ENCODE results near the gene RPRD1B. TPM values are rescaled to one million over a fixed set of nuclear protein-coding genes. Genes with fewer than 3 reads are reported as not detected.

RPRD1B gene
- polyA plus RNA-seq, 4 donors = 9.2 to 34.7 (median 13.6) TPM

- 90 to 93% (median 91%) methylated on average over 15 of the region's 15 CpGs for WGBS, 3 donors
- Histone ChIP-seq H3K4me1 (ENCODE audit: control insufficient read depth in 3 of 3, insufficient read depth in 2 of 3, low read depth in 1 of 3, low read length in 2 of 3) (peaks cover 0 to 17% (median 11%) of the 10 kb centered on the region in 3 donors), H3K4me3 (ENCODE audit: low read depth in 1 of 3, low read length in 3 of 3) (no peak overlapping the region), H3K36me3 (ENCODE audit: control insufficient read depth in 3 of 3, insufficient read depth in 2 of 3, low read depth in 1 of 3, low read length in 3 of 3) (peaks cover 0 to 68% (median 0%) of the 10 kb centered on the region in 3 donors), H3K9me3 (ENCODE audit: control insufficient read depth in 2 of 2, insufficient read depth in 1 of 2, low read depth in 1 of 2, low read length in 1 of 2) (no peaks in the 10 kb centered on the region), H3K27ac (ENCODE audit: low read depth in 1 of 3, low read length in 2 of 3) (no peak overlapping the region), H3K27me3 (ENCODE audit: control insufficient read depth in 3 of 3, insufficient read depth in 3 of 3, low read length in 3 of 3) (no peaks in the 10 kb centered on the region)
- DNase-seq (no peak), FAIRE-seq (no peak)
Measured at GRCh38 chr20:38129893-38130609, 96.5 kb downstream of the RPRD1B start.

- H3K9me3 ChIP-seq (ENCODE audit: control insufficient read depth in 2 of 2, insufficient read depth in 1 of 2, low read depth in 1 of 2, low read length in 1 of 2) = no peaks in the 10 kb centered on the region
- H3K27me3 ChIP-seq (ENCODE audit: control insufficient read depth in 3 of 3, insufficient read depth in 3 of 3, low read length in 3 of 3) = no peaks in the 10 kb centered on the region
- 91 to 93% (median 93%) methylated on average over 19 of the region's 19 CpGs for WGBS, 3 donors
- no peak overlapping the region for H3K27ac ChIP-seq (ENCODE audit: low read depth in 1 of 3, low read length in 2 of 3)
- DNase-seq = no peak
- FAIRE-seq = no peak
- H3K36me3 ChIP-seq (ENCODE audit: control insufficient read depth in 3 of 3, insufficient read depth in 2 of 3, low read depth in 1 of 3, low read length in 3 of 3) = peaks cover 0 to 76% (median 0%) of the 10 kb centered on the region in 3 donors
- H3K4me3 ChIP-seq (ENCODE audit: low read depth in 1 of 3, low read length in 3 of 3) = no peak overlapping the region
- peaks cover 0 to 10% (median 5%) of the 10 kb centered on the region in 3 donors for H3K4me1 ChIP-seq (ENCODE audit: control insufficient read depth in 3 of 3, insufficient read depth in 2 of 3, low read depth in 1 of 3, low read length in 2 of 3)
Measured at GRCh38 chr20:38130687-38131587, 97.4 kb downstream of the RPRD1B start.

DNA sequence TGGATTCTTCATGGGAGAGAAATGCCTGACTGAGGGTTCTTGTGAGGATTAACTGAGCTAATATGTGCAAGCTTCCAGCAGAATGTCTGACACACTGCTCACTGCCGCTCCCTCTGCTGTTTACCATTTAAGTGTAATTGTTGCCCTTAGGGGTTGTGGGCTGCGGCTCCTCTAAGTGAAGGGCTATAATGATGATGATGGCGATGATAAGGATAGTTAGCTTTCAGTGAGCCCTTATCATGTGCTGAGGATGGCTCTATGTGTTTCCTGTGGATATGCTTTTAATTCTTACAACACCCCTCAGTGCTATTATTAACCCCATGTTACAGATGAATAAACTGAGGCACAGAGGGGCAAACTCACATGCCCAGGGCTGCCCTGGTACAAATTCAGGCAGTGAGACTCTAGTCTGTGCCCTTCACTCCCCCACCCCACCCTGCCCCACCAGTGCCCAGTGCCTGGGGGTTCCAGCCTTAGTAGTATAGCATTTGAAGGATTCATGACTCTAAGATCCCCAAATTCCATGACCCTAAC lies 98.1 kb downstream of the RPRD1B start:
- no peaks in the 10 kb centered on the region for H3K27me3 ChIP-seq (ENCODE audit: control insufficient read depth in 3 of 3, insufficient read depth in 3 of 3, low read length in 3 of 3)
- no peak overlapping the region for H3K4me3 ChIP-seq (ENCODE audit: low read depth in 1 of 3, low read length in 3 of 3)
- no peaks in the 10 kb centered on the region for H3K9me3 ChIP-seq (ENCODE audit: control insufficient read depth in 2 of 2, insufficient read depth in 1 of 2, low read depth in 1 of 2, low read length in 1 of 2)
- DNase-seq (no peak), FAIRE-seq (no peak)
- WGBS, 3 donors = 87 to 89% (median 89%) methylated on average over 3 of the region's 3 CpGs
- peaks cover 0 to 80% (median 0%) of the 10 kb centered on the region in 3 donors for H3K36me3 ChIP-seq (ENCODE audit: control insufficient read depth in 3 of 3, insufficient read depth in 2 of 3, low read depth in 1 of 3, low read length in 3 of 3)
- H3K27ac ChIP-seq (ENCODE audit: low read depth in 1 of 3, low read length in 2 of 3) = no peak overlapping the region
- H3K4me1 ChIP-seq (ENCODE audit: control insufficient read depth in 3 of 3, insufficient read depth in 2 of 3, low read depth in 1 of 3, low read length in 2 of 3) = peaks cover 0 to 7% (median 5%) of the 10 kb centered on the region in 3 donors

DNA sequence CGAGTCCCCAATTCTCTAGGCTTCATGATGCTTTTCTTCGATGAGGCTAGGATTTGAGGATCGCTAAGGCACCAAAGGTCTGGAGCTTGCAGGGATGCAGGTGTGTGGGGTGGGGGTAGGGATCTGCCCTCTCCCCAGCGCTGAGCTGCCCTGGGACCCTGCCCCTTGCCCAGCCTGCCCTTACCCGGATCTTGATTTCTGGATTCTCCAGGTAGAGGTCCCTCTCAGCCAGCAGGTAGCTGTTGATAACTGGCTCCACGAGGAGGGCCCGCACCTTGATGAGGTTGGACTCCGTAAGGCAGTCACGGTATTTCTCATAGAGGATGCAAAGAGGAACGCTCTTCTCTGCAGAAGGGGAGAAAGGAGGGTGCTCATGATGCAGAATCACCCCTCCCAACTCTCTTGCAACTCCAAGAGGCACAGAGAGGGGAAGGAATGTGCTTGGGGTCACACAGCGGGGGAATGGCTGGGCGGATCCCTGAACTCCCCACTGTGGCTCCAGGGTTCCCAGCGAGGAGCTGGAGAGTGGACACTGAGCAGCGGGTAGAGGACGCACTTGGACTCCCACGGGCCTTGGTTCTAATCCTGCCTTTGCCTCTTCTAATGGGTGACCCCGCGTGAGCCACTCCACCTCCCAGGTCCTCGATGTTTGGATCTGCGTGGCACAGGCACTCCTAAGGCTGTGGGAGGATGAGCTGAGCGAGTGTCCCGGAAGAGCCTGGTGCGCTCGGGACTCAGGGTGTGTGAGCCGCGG lies 98.8 kb downstream of the RPRD1B start:
- Histone ChIP-seq H3K4me3 (ENCODE audit: low read depth in 1 of 3, low read length in 3 of 3) (no peak overlapping the region), H3K9me3 (ENCODE audit: control insufficient read depth in 2 of 2, insufficient read depth in 1 of 2, low read depth in 1 of 2, low read length in 1 of 2) (no peaks in the 10 kb centered on the region), H3K36me3 (ENCODE audit: control insufficient read depth in 3 of 3, insufficient read depth in 2 of 3, low read depth in 1 of 3, low read length in 3 of 3) (peaks cover 0 to 87% (median 0%) of the 10 kb centered on the region in 3 donors), H3K27ac (ENCODE audit: low read depth in 1 of 3, low read length in 2 of 3) (no peak overlapping the region), H3K4me1 (ENCODE audit: control insufficient read depth in 3 of 3, insufficient read depth in 2 of 3, low read depth in 1 of 3, low read length in 2 of 3) (peaks cover 0 to 5% (median under 1%) of the 10 kb centered on the region in 3 donors), H3K27me3 (ENCODE audit: control insufficient read depth in 3 of 3, insufficient read depth in 3 of 3, low read length in 3 of 3) (no peaks in the 10 kb centered on the region)
- 90 to 94% (median 91%) methylated on average over 26 of the region's 26 CpGs for WGBS, 3 donors
- DNase-seq (no peak), FAIRE-seq (no peak)

GRCh38 chr20:38132910-38133501 lies 99.5 kb downstream of the RPRD1B start:
- FAIRE-seq = no peak
- peaks cover 0 to 94% (median 3%) of the 10 kb centered on the region in 3 donors for H3K36me3 ChIP-seq (ENCODE audit: control insufficient read depth in 3 of 3, insufficient read depth in 2 of 3, low read depth in 1 of 3, low read length in 3 of 3)

DNA sequence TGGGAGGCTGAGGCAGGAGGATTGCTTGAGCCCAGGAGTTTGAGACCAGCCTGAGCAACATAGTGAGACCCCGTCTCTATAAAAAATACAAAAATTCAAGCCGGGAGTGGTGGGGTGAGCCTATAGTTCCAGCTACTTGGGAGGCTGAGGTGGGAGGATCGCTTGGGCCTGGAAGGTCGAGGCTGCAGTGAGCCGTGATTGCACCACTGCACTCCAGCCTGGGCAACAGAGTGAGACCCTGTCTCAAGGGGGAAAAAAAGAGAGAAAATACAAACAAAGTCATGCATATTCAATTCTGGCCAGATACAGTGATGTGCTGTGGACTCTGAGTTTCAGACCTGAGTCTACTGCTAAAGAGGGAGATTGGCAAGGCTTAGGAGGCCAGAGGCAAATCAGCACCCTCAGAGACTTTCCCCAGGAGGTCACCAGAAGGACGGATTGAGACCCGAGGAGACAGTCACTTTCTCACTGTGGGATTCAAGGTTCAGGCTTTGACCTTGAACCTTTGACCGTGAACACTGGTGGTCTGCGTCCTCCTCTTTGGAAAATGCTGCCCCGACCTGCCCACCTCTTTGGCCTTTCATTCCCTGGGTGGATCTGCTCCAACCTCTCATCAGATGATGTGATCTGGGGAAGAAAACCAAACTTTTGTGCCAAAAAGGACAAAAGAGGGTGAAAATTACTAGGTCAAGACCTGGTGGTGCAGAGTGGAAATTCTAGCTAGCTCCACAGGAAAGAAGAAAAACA lies 100.3 kb downstream of the RPRD1B start:
- Histone ChIP-seq H3K36me3 (ENCODE audit: control insufficient read depth in 3 of 3, insufficient read depth in 2 of 3, low read depth in 1 of 3, low read length in 3 of 3) (peaks cover 0 to 97% (median 4%) of the 10 kb centered on the region in 3 donors), H3K27me3 (ENCODE audit: control insufficient read depth in 3 of 3, insufficient read depth in 3 of 3, low read length in 3 of 3) (no peaks in the 10 kb centered on the region), H3K9me3 (ENCODE audit: control insufficient read depth in 2 of 2, insufficient read depth in 1 of 2, low read depth in 1 of 2, low read length in 1 of 2) (no peaks in the 10 kb centered on the region), H3K27ac (ENCODE audit: low read depth in 1 of 3, low read length in 2 of 3) (no peak overlapping the region), H3K4me3 (ENCODE audit: low read depth in 1 of 3, low read length in 3 of 3) (no peak overlapping the region), H3K4me1 (ENCODE audit: control insufficient read depth in 3 of 3, insufficient read depth in 2 of 3, low read depth in 1 of 3, low read length in 2 of 3) (peaks cover 0 to 5% (median 0%) of the 10 kb centered on the region in 3 donors)
- FAIRE-seq (no peak), DNase-seq (no peak)
- 84 to 90% (median 87%) methylated on average over 10 of the region's 10 CpGs for WGBS, 3 donors

More at GRCh38 chr20:38132910-38133501, 99.5 kb downstream of the RPRD1B start:
- WGBS, 3 donors = 82 to 84% (median 83%) methylated on average over 11 of the region's 11 CpGs
- DNase-seq = no peak
- Histone ChIP-seq H3K27ac (ENCODE audit: low read depth in 1 of 3, low read length in 2 of 3) (no peak overlapping the region), H3K4me3 (ENCODE audit: low read depth in 1 of 3, low read length in 3 of 3) (no peak overlapping the region), H3K9me3 (ENCODE audit: control insufficient read depth in 2 of 2, insufficient read depth in 1 of 2, low read depth in 1 of 2, low read length in 1 of 2) (no peaks in the 10 kb centered on the region), H3K27me3 (ENCODE audit: control insufficient read depth in 3 of 3, insufficient read depth in 3 of 3, low read length in 3 of 3) (no peaks in the 10 kb centered on the region), H3K4me1 (ENCODE audit: control insufficient read depth in 3 of 3, insufficient read depth in 2 of 3, low read depth in 1 of 3, low read length in 2 of 3) (peaks cover 0 to 5% (median 0%) of the 10 kb centered on the region in 3 donors)

GRCh38 chr20:38134427-38135270 lies 101.1 kb downstream of the RPRD1B start:
- no peak overlapping the region for H3K4me3 ChIP-seq (ENCODE audit: low read depth in 1 of 3, low read length in 3 of 3)
- DNase-seq (no peak), FAIRE-seq (no peak)
- H3K27ac ChIP-seq (ENCODE audit: low read depth in 1 of 3, low read length in 2 of 3) = peak overlapping the region in 1 of 3 donors; percentile 25
- H3K9me3 ChIP-seq (ENCODE audit: control insufficient read depth in 2 of 2, insufficient read depth in 1 of 2, low read depth in 1 of 2, low read length in 1 of 2) = no peaks in the 10 kb centered on the region
- H3K4me1 ChIP-seq (ENCODE audit: control insufficient read depth in 3 of 3, insufficient read depth in 2 of 3, low read depth in 1 of 3, low read length in 2 of 3) = peaks cover 0 to 5% (median 0%) of the 10 kb centered on the region in 3 donors
- no peaks in the 10 kb centered on the region for H3K27me3 ChIP-seq (ENCODE audit: control insufficient read depth in 3 of 3, insufficient read depth in 3 of 3, low read length in 3 of 3)
- 57 to 75% (median 61%) methylated on average over 9 of the region's 9 CpGs for WGBS, 3 donors
- H3K36me3 ChIP-seq (ENCODE audit: control insufficient read depth in 3 of 3, insufficient read depth in 2 of 3, low read depth in 1 of 3, low read length in 3 of 3) = peaks cover 0 to 97% (median 4%) of the 10 kb centered on the region in 3 donors

Data from small intestine (tissue), 7 donors.